Peyer's patch (tissue), 4 donors: Measurements from ENCODE around the gene PPP1R9B.

Experiments
- CTCF ChIP-seq, 6 experiments: fragments of 450-650 bp in 4 of 6; fragments of 200-600 bp in 2 of 6; sonication (generic) in 1 of 6; IDR thresholded peaks; one replicate each; pipeline ENCODE4 v1.5.1; 2017 to 2019; ENCODE audit warnings: antibody characterized with exemption in 6 of 6, mild to moderate bottlenecking in 3 of 6, moderate library complexity in 1 of 6
- POLR2A ChIP-seq, 2 donors: fragments of 450-650 bp; IDR thresholded peaks; one replicate each; pipeline ENCODE4 v1.5.1; 2017; ENCODE audit warnings: antibody characterized with exemption in 2 of 2, mild to moderate bottlenecking in 2 of 2, moderate library complexity in 2 of 2

- TF ChIP-seq CTCF (IDR thresholded peaks at IDR 0.05) (no peak), POLR2A (IDR thresholded peaks at IDR 0.05) (no peak)
Observed at GRCh38 chr17:50115756-50116155, 34.7 kb downstream of the PPP1R9B start.
